Stimulated activated CD4-positive, alpha-beta T cell treated with anti-CD3 and anti-CD28 coated beads, Interleukin-1b, Interleukin-23, amount 100 ng/mL, for 4 hours (primary cell): ENCODE results near the gene SAMD8.
A peak's percentile ranks its signal among the peaks of the same experiment; 100 is the strongest.
"Not testable (repeated sequence)": the region's sequence is repeated elsewhere in the genome, so short reads cannot be mapped to it uniquely, and the experiment has no call there.

ENCODE experiments used
- DNase-seq, 2 donors: peaks; one replicate each; pipeline ENCODE4 v3.0.0-alpha.2; 2020; ENCODE audit warnings: low read depth in 2 of 2

Gene SAMD8

DNA sequence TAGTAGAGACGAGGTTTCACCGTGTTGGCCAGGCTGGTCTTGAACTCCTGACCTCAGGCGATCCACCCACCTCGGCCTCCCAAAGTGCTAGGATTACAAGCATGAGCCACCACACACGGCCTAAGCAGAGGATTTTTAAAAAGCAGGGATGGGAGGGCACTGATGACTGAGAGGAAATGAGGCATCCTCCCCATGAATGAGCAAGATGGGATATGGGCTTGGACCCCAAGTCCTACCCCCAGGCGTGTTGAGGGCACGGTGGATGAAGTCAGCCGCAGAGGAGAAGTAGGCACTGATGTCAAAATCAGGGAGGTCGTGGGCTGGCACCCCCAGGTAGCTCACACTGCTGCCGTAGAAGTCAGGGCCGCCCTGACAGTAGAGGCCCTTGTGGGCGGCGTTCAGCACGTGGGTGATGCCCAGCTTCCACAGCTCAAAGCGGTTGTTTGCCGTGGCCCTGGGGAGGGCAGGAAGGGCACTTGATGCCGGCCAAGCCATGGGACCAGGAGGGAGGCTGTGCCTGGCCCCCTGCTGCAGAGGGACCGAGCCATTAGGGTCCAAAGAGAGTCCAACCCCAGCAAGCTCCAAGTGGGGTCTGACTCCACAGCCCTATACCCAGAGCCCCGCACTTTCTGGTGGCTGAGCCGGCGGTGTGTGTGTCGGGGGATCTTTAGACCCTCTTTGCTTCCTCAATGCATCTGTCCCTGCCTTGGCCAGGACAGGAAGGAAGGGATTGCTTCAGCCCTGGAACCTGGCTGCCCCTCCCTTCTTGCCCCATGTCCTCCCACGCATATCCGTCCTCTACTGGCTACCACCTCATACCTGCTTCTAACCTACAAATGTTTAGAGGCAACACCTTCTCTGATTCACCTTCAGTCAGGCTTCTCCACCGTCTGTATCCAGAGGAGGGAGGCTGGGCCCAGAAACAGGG, 3.4 kb upstream of the SAMD8 start:
- DNase-seq: no peak

DNA sequence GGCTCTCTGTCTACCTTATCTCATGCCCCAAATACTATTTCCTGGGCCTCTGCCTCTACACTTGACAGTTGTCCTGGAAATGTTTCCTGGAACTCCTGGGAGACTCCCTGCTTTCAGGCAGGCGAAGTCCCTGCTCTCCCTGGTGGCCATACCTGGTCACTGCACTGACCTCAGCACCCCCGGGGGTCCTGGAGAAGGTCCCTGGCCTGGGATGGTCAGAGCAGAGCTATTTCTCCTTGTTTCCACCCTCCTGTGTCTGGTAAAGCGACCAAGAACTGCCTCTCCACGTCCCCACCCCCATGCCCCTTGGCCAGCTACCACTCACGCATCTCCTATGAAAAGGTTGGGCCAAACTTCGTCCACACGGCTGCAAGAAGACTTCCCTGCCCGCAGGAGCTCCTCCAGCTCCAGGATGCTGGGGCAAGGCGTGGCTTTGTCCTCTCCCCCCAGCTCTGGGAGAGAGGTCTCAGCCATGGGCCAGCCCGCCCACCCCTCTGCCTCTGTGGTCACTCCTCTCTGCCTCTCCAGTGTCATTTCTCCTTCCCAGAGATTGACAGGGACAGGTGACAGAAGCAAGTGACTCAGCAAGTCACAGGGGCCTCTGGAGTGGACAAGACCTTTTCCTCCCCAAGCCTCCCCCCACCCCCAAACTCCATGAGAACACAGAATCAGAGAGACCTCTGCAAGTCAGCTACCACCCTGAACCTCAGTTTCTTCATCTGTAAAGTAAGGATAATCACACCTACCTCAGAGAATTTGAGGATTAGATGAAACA, 2.6 kb upstream of the SAMD8 start:
- no peak for DNase-seq

DNA sequence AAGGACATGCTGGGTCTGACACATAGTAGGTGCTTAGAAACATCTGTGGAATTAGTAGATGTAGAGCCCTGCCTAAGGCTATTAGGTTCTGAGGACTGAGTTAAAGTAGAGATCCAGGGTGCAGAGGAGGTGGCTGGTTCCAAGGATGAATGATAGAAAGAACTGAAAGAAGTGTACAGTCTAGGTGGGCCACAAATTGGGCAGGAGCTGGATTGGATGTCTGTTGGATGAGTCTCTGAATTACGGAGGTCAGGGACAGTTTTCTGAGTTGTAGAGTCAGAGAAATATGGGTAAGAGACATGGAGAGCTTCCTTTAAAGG, 2.0 kb upstream of the SAMD8 start:
- DNase-seq: no peak

DNA sequence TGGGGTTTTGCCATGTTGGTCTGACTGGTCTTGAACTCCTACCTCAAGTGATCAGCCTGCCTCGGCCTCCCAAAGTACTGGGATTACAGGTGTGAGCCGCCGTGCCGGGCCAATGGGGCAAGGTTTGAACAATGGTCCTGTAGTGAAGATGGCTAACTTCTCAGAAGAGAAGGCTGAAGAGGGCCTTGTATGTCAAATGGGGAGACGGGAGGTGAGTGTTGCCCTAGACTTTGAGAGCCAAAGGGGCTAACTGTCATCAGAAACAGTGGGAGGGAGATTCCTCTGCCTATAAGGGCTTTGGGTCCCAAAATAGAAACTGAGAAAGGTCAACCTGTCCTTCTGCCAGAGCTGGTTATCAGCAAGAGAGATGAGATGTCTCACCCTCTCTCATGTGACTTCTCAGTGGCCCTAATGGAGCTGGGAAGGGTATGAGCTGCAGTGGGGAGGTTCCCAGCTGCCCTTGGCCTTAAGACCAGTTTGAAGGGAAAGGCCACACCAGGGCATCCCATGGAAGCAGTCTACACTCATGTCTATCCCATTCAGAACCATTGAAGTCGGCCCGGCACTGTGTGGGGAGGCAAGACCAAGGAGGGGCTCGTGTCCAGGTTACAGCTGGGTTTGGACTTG, 1.3 kb upstream of the SAMD8 start:
- DNase-seq: no peak

DNA sequence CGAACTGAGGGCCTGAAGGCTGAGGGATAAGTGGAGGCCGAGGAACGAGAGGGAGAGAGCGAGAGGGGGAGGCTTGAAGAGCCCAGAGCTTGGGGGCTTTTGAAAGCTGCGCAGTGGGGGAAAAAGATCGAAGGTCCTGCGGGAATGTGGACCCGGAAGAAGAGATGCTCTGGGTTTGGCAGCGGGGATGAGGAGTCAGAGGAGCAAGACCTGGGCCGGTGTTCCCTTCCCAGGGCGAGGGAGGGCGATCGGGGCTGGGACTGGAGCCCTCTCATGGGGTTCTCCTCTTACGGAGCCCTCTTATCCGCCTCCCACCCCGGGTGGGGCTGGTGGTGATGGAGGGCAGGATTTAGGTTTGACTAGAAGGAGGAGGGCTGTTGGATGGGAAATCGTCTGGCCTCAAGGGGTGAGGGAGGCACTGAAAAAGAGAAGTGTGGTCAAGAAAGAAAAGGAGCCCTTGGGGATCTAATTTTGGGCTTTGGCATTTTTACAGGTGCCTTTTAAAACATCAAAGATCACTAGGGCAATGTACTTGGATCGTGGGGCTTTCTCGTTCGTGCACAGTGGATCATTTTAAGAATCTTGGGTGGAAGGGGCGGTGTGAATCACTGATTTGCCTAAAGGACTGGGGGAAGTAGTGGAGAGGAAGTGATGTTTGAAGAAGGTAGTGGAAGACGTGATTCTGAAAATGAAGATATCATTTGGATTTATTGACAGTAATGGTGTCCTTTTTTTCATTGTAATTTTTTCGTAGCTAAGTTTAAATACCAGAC, 637 bp downstream of the SAMD8 start:
- peak; percentile 26 for DNase-seq

DNA sequence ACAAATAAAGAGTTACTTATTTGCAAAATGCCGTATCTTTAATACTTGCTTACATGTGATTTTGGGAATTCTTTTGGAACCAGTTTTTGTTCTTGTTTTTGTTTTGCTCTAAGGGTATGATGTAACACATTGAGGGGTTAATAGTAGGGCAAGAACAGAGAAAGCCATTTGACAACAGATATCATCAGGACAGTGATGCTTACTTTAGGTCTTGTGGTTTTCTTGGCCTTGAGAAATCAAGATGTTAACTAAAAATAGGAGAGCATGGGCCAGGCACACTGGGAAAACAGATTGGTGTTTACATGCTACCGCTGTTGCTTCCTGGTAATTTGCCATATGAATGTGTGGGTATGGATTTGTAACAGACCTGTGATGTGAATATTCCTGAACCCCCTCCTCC, 3.7 kb downstream of the SAMD8 start:
- no peak for DNase-seq

DNA sequence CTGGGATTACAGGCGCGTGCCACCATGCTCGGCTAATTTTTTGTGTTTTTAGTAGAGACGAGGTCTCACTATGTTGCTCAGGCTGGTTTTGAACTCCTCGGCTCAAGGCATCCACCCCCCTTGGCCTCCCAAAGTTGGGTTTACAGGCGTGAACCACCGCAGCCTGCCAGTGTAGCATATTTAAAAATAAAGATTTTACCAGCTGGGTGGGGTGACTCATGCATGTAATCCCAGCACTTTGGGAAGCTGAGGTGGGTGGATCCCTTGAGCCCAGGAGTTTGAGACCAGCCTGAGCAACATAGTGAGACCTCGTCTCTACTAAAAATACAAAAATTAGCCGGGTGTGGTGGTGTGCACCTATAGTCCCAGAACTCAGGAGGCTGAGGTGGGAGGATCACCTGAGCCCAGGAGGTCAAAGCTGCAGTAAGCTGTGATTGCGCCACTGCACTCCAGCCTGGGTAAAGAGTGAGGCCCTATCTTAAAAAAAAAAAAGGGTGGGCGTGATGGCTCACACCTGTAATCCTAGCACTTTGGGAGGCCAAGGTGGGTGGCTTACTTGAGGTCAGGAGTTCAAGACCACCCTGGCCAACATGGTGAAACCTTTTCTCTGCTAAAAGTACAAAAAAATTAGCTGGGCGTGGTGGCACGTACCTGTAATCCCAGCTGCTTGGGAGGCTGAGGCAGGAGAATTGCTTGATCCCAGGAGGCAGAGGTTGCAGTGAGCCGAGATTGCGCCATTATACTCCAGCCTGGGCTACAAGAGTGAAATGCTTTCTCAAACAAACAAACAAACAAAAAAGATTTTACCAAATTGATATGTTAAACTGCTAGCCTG, 5.7 kb downstream of the SAMD8 start:
- DNase-seq: not testable (repeated sequence)

DNA sequence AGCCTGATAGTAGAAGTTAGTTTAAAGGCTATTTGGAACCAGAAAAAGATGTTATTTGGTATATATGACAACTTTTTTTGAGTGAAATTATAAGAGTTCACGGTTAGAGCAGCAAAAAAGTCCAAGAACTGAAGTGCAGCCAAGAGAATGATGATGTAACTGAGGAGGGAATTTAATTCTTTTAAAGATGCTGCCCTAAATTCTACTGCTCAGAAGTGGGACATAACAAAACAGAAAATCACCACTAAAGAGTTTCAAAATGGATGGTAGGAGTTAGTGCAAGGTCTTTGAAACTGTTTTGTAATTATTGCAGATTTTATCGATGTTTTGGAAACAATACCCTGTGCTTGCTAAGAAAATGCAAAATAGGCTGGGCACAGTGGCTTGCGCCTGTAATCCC, 6.5 kb downstream of the SAMD8 start:
- DNase-seq: no peak

DNA sequence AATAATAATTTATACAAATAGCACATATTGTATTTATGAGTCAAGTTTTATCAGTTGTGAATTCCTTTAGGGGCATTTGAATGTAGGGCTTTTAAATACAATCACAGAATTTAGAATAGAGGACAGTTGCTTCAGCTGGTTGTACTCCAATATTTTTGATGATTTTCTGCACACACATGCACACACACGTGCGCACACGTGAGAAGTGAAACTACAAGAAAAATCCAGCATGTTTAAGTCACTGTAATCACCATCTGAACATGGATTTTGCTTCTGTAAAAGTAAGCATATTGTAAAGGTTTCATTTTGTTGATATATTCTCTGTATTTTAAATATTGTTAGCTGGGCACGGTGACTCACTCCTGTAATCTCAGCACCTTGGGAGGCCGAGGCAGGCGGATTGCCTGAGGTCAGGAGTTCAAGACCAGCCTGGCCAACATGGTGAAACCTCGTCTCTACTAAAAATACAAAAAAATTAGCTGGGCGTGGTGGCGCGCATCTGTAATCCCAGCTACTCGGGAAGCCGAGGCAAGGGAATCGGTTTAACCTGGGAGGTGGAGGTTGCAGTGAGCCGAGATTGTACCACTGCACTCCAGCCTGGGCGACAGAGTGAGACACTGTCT, 8.1 kb downstream of the SAMD8 start:
- not testable (repeated sequence) for DNase-seq

DNA sequence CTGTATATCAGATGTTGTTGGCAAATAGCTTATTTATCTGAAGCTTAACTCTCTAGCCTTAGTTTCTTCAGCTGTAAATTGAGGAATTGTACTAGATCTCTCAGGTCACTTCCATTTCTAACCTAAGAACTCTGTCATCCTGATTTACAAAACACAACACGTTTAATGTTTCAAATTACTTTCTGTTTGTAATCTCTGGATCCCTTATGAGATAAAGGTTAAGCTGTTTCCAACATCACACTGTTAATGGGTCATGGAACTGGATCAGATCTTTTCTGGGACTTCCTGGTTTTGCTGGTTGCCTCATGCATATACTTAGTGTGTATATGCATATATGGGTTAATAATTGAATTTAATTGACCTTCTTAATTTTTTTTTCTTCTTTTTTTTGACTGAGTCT, 9.9 kb downstream of the SAMD8 start:
- DNase-seq: no peak

DNA sequence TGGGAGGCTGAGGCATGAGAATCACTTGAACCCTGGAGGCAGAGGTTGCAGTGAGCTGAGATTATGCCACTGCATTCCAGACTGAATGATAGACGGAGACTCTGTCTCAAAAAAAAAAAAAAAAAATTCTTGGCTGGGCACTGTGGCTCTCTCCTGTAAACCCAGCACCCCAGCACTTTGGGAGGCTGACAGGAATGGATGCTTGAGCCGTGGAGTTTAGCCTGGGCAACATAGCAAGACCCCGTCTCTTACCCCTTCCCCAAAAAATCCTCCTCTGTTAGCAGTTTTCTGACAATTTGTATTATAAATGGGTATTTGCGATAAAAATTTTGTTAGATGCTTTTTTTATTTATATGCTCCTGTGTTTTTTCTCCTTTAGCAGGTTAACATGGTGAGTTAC, 11.0 kb downstream of the SAMD8 start:
- DNase-seq: no peak

DNA sequence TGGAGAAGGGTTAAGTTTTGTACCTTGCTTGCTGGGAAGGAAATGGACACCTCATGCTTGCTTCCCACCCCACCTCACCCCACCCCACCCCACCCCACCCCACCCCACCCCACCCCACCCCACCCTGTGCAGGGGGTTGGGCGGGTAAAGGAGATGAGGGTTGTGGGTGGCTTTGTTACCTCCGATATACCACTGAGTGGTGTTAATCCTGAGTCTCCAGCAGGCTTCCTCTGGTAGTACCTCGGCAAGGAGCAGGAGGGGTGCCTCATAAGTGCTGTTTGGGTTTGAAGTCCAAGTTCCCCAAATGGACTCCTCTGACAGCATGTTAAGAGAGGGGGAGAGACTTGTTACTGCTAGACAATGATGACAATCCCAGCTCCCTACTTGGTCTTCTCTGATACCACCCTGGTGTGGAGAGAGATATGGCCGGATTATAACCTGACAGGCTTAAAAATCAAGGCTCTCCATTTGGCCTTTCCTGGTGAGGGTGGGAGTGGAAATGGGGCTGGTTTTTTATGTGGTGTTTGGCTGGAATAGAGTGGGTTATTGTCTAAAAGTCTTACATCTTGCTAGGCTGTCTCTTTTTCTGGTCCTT, 11.7 kb downstream of the SAMD8 start:
- no peak for DNase-seq

DNA sequence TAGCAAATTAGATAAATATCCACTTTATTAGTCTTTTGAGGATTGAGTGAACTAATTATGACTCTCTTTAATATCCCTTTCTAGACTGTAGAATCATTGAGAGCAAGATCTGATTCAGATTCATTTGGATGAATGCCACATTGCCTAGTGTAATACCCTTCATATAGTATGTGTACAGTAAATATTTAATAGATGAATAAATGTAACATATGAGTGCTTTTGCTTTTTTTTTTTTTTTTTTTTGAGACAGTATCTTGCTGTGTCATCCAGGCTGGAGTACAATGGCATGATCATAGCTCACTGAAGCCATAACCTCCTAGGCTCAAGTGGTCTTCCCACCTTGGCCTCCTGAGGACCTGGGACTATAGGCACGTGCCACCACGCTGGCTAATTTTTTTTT, 14.8 kb downstream of the SAMD8 start:
- no peak for DNase-seq

DNA sequence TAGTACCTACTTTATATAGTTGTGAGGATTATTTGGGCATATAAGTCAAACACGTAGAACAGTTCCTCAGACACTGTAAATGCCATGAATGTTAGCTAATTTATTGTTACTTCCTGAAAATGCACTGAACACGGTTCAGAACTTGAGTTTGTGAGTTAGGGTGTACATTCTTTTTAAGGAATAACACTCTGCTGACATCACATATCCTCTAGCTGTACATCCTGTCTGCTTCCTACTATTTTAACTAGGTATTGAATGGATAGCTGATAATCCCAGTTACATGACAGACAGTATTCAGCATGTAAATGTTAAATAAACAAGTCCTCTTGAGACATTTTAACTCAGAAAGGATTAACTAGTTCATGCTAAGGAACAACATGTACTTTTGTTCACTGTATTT, 16.0 kb downstream of the SAMD8 start:
- DNase-seq: no peak

DNA sequence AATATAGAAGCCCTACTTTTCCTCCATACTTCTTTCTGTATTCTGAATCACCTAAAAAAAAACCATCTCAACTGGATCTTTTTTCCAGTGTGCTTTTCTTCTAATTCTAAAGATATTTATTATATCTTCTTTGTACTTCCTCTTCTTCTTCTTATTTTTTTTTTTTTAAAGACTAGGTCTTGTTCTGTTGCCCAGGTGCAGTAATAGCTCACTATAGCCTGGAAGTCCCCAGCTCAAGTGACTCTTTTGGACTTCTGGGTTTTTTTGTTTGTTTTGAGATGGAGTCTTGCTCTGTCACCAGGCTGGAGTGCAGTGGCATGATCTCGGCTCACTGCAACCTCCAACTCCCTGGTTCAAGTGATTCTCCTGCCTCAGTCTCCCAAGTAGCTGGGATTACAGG, 17.5 kb downstream of the SAMD8 start:
- not testable (repeated sequence) for DNase-seq

DNA sequence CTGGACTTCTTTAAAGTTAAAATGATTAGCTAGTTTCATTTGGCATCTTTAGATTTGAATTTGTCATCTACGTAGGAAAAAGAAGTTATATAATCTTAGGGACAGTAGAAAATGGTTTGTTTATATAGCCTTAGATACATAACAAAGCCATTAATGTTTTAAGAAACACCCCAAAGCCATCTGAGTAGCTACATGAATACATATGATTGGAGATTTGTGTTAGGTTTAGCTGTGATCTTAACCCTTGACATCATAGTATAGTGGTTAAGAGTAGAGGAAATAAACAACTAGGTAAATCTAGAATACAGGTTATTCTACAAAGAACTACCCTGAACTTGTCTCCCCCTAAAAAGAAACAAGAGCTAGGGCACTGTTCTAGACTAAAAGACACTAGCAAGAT, 18.1 kb downstream of the SAMD8 start:
- DNase-seq: no peak

DNA sequence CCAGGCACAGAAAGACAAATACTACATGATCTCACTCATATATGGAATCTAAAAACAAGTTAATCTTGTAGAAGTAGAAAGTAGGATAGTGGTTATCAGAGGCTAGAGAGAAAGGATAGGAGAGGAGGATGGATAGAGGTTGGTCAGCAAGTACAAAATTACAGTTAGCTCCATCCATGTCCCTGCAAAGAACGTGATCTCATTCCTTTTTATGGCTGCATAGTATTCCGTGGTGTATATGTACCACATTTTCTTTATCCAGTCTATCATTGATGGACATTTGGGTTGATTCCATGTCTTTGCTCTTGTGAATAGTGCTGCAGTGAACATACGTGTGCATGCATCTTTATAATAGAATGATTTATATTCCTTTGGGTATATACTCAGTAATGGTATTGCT, 22.2 kb downstream of the SAMD8 start:
- DNase-seq: not testable (repeated sequence)

DNA sequence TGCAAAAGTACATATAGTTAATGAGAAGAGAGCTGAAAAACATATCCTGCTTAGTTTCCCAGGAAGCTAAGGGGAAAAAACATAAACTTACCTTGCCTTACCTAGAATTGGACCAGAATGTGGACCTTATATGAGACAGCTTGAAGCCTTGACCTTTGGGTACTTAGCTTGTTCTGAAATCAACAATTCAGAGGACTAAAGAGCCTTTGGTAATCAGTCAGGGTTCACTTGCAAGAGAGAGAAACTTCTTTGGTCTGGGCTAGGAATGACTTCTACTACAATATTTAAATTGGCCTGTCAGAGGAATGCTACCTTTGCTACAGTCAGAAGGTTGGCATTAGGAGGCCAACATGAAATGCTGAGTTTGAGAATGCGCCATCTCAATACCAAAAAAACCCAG, 24.9 kb downstream of the SAMD8 start:
- DNase-seq: no peak

DNA sequence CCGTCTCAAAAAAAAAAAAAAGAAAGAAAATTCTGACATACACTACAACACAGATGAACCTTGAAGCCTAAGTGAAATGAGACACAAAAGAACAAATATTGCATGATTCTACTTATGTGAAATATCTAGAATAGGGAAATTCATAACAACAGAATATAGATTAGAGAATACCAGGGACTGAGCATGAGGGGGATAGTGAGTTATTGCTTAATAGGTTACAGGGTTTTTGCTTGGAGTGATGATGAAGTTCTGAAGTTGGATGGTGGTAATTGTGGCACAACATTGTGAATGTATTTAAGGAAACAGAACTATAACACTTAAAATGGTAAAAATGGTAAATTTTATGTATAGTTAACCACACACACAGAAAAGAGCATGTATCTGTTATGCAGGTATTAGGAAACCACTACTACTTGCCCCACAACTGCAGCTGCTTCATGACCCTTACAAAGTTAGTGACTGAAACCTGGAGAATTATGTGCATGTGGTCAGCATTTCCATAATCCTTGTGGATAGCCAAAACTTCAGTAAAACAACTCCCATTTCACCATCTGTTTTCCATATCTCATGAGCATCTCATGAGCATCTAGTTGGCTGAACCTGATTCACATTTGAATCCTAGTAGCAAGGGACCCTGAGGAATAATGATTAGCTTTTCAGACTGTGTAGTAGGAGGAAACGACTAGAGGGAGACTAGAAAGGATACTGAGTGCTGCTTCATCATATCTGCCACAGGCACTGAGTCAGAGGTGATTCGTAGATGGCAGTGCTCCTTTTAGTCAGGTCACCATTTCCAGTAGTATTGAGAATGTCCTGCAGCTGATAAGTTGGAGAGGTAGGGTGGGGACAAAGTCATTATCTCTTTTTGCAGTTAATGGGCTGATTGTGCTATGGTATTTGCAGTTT, 26.3 kb downstream of the SAMD8 start:
- DNase-seq: peak in 1 of 2 donors; percentile 9
